ENCODE measurements around the gene OSBPL6.
A peak's percentile ranks its signal among the peaks of the same experiment; 100 is the strongest.

DNA sequence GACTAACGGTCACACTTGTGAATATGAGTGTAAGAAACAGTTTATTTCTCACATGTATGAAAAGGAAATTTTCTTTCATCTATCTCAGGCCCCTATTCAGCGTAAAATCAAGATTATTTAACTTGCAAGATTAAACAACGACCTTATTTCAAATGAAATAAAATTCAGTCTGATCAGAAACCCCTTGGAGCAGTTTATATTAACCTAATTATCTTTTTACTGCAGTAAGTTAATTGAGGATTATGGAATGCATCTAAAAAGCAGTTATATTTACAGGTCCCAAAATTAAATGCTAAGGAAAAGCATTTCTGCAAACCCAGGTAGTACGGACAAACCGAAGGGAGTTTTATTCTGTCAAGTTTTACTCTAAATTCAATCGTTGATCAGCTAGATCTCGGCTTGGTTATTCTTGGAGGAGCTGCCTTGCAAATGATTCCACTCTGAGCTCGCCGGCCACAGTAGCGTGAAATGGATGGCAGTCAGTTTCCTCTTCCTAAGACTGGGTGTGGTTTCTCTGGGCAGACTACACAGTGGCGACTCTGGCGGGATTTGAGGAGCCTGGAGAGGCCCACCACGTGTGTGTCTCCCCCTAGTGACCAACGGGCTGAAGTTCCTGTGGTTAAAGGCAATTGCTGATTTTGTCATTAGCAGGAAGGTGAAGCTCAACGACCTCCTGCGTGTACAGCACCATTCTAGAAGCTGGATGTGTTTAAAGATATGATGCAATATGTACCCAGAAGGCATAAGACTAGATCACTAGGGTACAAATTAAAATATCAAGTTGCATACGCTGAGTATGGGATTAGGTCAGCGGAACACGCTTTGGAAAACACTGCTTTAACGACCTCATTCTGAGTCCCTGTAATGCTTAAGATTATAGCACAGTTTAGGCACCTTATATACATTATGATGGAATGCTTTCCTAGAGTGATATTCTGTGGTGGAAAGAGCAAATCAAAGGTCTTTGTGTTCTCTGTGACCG, 220.2 kb downstream of the OSBPL6 start:
- TF ChIP-seq POLR2A (IDR thresholded peaks at IDR 0.05) (no peak), EP300 (IDR thresholded peaks at IDR 0.05) (no peak)
- TF ChIP-seq, protein P1, sequence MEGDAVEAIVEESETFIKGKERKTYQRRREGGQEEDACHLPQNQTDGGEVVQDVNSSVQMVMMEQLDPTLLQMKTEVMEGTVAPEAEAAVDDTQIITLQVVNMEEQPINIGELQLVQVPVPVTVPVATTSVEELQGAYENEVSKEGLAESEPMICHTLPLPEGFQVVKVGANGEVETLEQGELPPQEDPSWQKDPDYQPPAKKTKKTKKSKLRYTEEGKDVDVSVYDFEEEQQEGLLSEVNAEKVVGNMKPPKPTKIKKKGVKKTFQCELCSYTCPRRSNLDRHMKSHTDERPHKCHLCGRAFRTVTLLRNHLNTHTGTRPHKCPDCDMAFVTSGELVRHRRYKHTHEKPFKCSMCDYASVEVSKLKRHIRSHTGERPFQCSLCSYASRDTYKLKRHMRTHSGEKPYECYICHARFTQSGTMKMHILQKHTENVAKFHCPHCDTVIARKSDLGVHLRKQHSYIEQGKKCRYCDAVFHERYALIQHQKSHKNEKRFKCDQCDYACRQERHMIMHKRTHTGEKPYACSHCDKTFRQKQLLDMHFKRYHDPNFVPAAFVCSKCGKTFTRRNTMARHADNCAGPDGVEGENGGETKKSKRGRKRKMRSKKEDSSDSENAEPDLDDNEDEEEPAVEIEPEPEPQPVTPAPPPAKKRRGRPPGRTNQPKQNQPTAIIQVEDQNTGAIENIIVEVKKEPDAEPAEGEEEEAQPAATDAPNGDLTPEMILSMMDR (IDR thresholded peaks at IDR 0.05) = peak; percentile 72 to 88 (median 86)

All from sigmoid colon (tissue), 4 donors.